Dermis microvascular lymphatic vessel endothelial cell (primary cell): ENCODE results near the gene NEK6. TPM values are rescaled to one million over a fixed set of nuclear protein-coding genes. Genes with fewer than 3 reads are reported as not detected.

Experiments
- DNase-seq, 2 donors: peaks; one replicate each; pipeline versions ENCODE4 v3.0.0 to v3.0.0-alpha.2; 2010; ENCODE audit warnings: low read depth in 2 of 2
- total RNA-seq: library from RNA; depleted of rRNA; stranded (reverse); fragments of >200 nt; gene quantifications from 2 replicates; pipeline ENCODE4 v1.2.1, GENCODE V29; 2014

NEK6 gene
- total RNA-seq, 1 donor from 2014 or later, result 10.8 TPM

DNA sequence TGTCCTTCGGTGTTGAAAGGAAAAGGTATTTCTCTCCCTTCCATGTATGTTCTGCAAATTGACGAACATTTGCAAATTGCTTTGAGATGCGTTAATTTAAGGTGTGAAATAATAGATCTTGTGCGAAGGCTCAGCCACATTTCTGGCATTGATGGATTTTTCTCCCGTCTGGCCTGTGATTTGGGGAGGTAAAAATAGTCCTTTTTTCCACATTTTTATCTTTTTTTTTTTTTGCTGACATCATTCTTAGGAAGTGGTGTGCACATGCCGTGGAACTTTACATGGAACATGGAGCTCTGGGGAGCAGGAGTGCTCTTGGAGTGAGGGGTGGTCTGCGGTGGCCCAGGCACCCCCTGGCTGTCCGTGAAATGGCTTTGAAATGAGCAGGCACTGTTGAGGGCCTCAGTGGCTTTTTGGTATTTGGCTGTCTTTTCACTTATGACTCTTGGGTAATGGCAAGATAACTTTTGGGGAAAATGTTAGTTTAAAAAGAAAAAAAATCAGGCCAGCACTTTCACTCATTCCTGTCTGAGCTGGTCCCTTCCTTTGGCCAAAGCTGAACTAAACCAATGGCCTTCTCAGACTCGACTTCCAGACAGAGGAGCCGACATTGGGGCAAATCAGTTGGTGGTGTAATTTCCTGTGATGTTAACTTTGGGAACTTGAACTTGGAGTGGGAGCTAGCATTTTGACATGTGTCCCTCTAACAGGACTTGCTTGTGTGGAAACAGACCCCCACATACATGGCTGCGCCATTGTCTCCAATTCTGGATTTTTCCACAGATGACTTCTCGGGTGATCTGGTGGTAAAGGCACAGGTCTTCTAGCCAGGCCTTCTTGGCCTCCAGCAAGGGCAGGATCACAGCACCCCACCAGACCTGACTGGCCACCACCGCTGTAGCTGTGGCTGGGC, 4.2 kb downstream of the NEK6 start:
- DNase-seq, result peak in 1 of 2 donors; percentile 19

DNA sequence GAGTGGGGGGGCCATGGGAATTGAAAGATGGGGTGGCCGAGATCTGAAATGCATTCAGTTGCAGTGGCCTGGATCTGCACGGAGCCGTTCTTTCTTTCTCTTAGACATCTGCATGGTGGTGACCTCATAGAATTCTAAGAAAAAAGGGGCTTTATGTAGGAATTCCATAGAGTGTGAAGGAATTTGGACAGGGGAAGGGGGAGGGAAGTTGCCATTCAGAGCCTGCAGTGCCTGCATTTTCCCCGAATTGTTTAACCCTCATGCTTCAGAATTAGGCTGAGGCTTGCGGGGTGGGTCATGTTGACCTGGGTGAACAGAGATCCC, 4.9 kb downstream of the NEK6 start:
- DNase-seq, result no peak

GRCh38 chr9:124263213-124263612, 5.5 kb downstream of the NEK6 start:
- DNase-seq, result no peak

GRCh38 chr9:124263800-124264426, 6.2 kb downstream of the NEK6 start:
- peak in 1 of 2 donors; percentile 37 for DNase-seq

GRCh38 chr9:124264823-124265233, 7.1 kb downstream of the NEK6 start:
- no peak for DNase-seq

DNA sequence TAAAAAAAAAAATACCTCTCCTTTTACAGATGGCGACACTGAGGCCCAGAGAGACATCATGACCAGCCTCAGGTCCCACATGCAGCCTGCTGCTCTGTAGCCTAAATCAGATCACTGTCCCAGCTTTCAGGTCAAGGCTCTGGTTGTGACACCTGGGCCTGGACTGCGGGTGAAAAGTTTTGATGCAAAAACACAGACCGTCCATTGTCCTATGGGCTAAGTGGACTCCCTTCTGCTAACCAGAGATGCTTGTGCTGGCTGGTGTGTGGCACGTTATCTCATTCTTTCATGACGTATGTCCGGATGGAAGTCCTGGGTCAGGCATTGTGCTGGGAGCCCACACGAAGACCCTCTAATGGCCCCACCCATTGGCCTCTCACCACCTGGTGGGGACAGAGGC, 7.8 kb downstream of the NEK6 start:
- no peak for DNase-seq

DNA sequence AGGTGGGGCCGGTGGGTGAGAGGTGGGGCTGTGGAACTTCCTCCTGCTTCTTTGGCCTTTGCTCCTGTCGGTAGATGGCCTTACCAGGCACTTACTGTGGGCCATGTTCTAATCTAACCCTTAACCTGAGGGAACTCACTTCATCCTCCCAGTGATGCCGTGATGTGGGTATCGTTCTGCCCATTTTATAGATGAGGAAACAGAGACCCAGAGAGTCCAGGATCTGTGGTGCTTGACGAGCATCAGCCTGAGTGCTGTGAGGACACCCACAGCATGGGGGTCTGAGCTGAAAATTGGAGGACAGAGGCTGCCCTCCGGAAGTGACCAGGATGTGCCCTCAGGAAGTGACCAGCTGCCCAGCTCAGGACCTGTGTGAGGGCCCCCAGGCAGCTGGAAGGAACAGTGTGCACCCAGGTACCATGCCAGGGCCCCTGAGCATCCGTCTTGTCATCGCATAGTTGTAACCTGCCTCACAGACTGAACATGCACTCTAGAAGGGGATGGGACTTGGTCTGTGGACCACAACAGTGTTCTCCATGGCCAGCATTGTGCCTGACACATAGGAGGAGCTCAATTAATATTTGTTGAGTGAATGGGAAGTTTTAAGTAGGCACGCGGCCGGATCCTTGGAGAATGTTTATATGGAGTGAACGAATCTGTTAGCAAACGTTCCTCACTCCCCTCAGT, 8.5 kb downstream of the NEK6 start:
- DNase-seq, result peak in 1 of 2 donors; percentile 39

GRCh38 chr9:124266826-124267201, 9.1 kb downstream of the NEK6 start:
- no peak for DNase-seq

DNA sequence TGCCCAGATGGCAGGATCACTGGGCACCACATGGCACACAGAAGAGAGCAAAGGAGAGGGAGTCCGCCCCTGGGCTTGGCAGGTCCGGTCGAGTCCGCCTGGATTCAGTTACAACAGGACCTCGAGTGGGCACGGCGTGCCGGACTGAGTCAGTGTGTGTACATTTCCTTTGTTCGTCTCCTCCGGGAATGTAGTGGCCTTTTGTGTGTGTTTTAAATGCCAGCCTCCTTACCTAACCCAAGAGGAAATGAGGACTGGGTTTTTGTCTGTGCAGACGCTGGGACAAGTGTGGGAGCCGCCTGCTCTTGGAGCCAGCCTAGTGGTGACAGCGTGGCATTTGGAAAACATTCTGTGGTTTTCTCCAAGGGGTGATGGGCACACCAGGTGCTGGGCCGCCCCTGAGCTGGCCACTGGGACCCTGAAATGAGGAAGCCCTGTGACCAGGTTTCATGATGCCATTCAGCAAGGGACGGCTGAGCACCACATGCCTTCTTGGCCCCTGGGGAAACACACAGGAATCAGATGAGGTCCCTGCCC, 9.6 kb downstream of the NEK6 start:
- peak in 1 of 2 donors; percentile 92 for DNase-seq

- DNase-seq, result no peak
Observed at GRCh38 chr9:124268248-124268647, 10.5 kb downstream of the NEK6 start.

DNA sequence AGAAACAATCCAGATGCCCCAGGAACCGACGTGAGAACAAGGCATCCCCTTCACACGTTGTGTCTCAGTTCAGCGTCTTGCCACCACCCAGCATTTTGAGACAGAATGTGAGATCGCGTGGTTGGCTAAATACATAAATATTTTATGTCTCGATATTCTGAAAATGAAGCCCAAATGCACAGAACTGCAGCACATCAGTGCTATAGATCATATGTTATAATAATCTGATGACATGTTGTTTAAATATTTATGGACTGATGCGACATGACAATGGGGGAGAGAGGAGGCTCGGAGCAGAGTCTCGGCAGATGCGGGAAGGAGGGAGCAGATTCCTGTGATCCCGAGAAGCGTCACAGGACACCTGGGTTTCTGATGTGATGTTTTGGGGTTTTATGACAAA, 10.9 kb downstream of the NEK6 start:
- DNase-seq, result no peak

- no peak for DNase-seq
Observed at GRCh38 chr9:124269556-124269955, 11.8 kb downstream of the NEK6 start.

GRCh38 chr9:124270504-124271335, 13.0 kb downstream of the NEK6 start:
- peak in 1 of 2 donors; percentile 52 for DNase-seq

DNA sequence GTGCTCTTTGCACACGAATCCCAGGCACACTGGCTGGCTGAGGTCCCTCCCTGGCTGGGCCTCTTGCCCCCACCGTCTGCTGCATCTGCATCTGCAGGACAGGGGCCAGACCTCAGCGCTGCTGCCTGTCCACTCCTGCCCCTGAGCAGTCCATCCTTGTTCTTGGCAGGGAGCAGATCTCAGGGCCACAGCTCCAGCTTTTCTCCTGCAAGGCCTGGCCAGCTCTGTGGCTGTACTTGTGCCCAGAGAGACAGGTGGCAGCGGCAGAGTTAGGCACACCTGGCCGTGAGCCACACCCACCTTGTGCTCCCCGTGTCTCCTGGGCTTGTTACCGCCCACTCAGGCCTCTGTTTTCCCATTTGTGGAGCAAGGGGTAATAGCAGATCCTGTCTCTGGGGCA, 13.9 kb downstream of the NEK6 start:
- no peak for DNase-seq

DNA sequence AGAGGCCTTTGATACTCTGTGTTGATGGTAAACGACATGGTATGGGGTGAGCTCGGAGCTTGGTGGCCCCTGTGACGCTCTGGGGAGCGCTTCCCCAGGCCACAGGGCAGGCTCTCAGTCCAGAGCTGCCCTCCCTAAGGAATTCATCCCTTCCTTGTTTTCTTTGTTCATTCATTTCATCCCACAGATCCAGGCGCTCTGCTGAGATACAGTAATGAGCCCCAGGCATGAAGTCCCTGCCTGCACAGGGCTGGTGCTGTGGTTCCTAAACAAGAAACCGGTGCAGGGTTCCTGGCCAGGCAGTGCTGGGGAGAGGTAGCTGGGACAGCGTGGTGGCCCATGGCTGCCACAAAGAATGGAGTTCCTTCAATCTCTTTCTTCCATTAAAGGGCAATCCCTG, 14.4 kb downstream of the NEK6 start:
- DNase-seq, result no peak

- no peak for DNase-seq
Observed at GRCh38 chr9:124272979-124273378, 15.2 kb downstream of the NEK6 start.

GRCh38 chr9:124273427-124274160, 15.8 kb downstream of the NEK6 start:
- no peak for DNase-seq

DNA sequence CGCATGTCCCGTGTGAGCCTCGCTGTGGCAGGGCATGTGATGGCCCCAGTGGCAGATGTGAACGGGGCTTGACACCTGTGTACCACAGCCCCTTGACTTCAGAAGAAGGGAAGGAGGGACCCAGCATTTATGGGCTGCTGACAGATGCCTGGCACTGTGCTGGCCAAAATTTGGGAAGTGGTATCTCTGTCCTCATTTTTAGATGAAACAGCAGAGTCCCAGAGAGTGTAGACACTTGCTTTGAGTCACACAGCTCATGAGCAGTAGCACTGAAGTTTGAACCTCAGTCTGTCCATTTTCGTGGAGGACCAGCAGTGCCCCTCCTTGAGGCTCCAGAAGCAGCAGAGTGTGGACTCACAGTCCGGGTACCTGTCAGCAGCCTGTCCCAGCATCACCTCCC, 16.5 kb downstream of the NEK6 start:
- DNase-seq, result no peak

DNA sequence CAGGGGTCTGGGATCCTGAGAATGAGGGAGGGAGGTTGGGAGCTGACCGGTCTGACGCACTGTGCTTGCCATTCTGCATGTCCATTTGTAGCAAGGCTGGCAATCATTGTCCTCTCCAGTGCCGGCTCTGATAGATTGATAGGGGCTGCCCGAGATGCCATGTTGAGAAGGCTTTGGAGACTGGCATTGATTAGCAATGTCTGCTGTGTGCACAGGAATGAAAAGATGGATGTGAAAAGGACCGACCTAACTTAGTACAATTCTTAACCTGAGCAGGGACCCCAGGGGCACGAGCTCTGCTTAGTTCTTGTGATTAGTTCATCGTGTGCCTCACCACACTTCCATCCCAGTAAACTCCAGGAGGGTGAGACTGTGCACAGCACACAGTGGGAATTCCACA, 17.0 kb downstream of the NEK6 start:
- no peak for DNase-seq

GRCh38 chr9:124277420-124277819, 19.7 kb downstream of the NEK6 start:
- no peak for DNase-seq
